Activated CD4-positive, CD25-positive, alpha-beta regulatory T cell treated with anti-CD3 and anti-CD28 coated beads, Interleukin-2, amount 50 U/mL, for 72 hours (primary cell): ENCODE measurements around the gene SNX24.
"Not testable (repeated sequence)": the region's sequence is repeated elsewhere in the genome, so short reads cannot be mapped to it uniquely, and the experiment has no call there.

ENCODE experiments used
- DNase-seq: peaks from one replicate; pipeline ENCODE4 v3.0.0; 2021

Gene SNX24, protein sequence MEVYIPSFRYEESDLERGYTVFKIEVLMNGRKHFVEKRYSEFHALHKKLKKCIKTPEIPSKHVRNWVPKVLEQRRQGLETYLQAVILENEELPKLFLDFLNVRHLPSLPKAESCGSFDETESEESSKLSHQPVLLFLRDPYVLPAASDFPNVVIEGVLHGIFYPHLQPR

DNA sequence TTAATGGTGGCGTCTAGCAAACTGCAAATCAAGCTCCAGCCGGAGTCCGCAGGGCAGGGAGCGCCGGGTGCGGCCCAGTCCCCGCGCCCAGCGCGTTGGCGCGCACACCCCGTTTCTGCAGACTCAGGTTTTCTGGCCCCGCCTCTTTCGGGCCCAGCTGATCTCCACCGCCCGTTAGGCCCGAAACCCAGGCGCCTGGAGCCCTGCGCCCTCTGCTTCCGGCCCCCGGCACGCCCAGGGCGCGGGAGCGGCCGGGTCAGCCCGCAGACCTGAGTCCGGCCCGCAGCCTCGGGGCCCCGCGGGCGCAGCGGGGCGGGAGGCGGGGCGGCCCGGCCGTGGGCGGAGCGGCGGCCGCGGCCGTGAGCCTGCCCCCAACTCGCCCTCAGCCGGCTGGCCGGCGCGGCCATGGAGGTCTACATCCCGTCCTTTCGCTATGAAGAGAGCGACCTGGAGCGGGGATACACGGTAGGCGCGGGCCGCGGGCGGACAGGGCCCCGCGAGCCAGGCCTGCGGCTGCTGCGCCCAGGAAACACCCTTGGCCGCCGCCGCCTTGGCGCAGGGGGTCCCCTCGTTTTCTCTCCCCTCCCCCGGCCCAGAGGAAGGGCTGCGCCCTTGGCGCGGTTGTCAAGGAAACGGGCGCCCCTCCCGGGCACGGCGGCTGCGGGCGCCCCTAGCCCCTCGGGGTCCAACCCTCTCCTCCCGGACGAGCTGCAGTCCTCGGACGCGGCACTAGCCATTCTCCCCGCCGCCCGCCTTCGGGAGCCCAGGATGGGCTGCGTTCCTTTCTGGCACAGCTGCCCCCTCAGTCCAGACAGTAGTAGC, at the start of gene SNX24:
SNX24 (plus strand) TSS at position 385 of the 822 bp plus-strand sequence; CDS start at position 406, 21 bp downstream.
- DNase-seq = peak; percentile 79

DNA sequence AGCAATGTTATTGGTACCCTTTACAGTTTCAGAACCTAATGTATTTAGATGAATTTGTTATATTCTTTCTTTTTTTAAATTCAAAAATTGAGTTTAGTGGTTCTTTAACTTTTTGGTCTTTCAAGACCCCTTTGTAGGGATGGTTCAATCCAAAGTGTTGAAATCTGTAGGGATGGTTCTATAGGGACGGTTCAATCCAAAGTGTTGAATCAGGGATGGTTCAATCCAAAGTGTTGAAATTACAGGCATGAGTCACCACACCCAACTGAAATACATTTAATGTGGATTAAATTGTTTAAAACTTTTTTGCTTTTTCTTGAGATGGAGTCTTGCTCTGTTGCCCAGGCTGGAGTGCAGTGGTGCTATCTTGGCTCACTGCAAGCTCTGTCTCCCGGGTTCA, 39.9 kb upstream of the SNX24 start:
- DNase-seq = no peak

DNA sequence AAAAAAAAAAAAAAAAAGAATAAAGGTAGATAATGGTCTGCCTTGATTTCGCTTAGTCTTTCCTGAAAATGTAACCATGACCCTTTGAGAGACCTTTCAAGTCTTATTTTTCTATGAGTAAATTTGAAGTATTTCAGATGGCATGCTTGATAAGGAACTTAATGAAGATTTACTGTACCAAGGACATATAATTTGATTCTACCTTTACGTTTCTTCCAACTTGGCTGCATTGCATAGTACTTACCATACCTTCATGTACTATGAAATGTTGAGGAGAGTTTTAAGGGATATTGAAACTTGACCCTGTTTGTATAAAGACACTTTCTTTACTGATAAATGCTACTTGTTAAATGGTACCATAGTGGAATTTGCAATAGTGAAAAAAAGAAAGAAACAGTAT, 35.0 kb upstream of the SNX24 start:
- no peak for DNase-seq

DNA sequence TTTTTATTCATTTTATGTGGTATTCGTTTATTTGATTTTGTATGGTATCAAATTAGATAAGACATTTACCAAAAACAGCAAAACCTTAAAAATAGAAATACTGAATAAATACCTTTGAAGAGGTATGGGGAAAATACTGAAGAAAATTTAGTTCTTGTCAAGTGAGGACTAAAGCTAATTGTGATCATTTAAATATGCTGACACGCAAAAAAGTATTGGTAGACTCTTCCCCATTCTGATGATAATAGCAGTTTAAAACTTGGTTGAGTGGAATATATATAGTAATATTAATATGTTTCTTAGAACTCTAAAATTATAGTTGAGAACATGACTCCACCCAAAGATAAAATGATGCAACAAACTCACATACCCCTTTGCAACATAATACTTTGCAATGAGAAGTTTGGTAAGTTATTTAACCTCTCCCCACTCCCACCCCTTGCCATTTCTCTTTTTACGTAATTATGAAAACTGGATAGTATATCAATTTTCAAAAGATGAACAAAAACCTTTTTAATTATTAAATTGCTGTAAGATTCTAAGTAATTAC, 30.1 kb upstream of the SNX24 start:
- DNase-seq = no peak

DNA sequence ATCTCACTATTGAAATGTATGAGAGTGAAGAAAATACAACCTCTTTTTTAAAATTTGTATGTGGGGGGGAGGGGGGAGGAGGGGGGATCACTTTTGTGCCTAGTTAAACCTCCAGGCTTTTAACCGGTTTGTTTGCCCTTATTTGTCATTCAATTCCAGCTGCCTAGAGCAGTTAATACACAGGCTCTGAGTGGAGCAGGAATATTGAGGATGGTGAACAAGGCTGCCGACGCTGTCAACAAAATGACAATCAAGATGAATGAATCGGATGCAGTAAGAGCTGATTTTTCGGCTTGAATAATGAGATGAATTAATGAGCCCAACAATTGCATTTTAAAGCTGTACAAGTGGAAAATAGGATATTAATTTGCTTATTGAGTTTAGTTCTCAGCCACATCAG, 28.7 kb upstream of the SNX24 start:
- no peak for DNase-seq

DNA sequence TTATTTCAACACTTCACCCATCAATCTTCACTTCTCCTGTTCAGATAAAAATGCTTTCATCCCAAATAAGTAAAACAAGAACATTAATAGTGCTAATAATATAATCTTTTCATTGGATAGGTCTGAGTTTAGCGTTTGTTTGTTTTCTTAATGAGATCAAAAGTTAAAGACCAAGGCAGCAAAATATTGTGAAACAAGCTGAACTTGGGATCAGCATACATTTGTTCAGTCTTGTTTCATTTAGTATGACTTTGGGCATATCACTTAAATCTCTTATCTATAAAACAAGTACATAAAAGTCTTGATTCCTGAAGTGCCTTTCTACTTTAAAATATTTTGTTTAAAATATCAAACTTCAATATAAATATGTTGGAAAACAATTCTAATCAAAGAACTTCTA, 13.4 kb upstream of the SNX24 start:
- no peak for DNase-seq

DNA sequence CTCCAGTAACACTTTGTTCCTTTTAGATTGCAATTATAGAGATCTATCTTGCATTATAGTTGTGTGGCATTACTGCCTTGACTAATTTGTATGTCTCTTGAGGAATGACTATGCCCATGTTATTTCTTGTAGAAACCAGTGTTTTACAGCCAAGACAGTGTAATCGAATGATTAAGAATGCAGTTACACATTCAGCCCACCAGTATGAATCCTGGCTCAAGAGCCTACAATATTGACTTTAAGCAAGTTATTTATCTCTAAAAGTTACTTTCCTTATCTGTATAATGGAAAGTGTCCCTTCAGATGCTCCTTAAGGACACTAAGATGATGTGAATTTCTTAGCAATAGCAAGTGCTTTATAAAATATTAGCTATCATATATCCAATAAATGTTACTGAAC, 9.7 kb upstream of the SNX24 start:
- no peak for DNase-seq

DNA sequence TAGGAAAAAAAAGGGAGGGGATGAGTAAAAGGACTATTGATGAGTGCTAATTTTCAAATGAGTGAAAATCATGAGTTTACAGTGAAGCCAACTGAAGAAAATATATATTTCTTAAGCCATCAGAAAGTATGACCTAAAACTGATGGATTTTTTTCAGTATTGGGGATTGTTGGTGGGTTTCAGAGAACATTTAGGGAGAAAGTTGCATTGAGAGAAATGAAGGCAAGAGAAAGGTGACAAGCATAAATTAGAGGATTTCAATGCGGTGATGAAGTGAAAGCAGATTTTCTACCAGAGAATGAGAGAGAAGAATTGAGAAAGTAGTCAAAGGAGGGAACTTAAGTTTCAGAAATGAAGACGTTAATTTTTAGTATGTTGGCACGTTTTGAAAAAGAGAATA, 8.5 kb upstream of the SNX24 start:
- DNase-seq = no peak

DNA sequence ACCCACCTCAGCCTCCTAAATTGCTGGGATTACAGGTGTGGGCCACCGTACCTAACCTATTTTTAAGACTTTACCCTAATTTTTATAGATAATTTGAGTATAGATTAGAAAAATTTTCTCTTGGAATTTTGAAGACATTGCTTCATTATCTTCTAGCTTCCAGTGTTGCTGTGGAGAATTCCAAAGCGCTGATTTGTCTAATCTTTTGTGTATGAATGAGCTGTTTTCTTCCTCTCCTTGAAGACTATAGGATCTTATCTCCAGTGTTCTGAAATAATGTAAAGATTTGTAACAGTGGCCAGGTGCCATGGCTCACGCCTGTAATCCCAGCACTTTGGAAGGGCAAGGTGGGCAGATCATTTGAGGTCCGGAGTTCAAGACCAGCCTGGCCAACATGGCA, 5.7 kb upstream of the SNX24 start:
- DNase-seq = no peak

DNA sequence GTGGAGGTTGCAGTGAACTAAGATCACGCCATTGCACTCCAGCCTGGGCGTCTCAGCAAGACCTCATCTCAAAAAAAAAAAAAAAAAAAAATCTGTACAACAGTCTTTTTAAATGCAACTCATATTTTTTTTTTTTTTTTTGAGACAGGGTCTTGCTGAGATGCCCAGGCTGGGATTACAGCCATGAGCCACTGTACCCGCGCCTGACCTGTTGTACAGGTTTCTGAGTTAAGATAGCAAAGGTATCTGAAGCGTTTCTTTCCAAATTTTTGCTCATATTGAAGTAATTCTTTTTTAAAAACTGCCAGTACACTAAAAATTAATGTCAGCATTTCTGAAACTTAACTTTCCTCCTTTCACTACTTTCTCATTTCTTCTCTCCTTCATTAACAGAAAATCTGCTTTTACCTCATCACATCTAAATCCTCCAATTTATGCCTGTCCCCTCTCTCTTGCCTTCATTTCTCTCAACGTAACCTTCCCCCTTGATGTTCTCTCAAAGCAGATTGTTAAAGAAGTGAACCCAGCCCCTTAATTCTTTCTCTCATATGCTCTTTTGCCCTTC, 3.3 kb upstream of the SNX24 start:
- no peak for DNase-seq

DNA sequence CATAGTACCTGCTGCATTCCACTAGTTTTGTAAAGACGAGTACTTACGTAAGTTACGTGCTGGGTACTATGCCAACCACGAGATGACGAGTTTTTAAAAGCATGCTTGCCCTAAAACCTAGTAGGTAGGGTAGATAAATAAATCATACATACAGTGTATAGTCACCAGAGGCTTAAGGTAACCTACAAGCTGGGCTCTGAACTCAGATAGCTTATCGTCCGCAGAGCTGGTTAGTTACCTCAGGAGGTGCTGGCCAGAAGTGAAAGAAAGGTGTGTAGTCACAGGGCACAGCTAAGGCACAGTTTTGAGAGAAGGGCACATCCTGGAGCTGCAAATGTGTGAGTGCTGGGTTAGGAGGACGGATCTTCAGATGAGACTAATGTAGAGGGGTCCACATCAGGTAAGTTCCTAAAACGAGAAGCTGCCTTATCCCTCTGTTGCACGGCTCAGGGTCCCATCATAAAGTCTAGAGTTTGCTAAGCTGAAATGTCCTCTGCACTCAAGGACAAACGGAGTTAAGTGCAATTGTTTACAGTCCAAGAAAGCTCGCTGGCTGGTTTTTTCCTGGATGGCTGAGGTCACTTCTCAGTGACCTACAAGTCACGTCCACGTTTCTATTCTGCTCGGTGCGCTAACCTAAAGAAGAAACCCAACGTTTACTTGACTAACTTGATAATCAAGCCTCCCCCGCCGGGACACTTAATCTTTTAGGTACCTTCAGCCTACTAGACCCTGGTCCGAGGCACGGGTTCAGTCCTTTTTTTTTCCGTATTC, 1.1 kb upstream of the SNX24 start:
- no peak for DNase-seq

DNA sequence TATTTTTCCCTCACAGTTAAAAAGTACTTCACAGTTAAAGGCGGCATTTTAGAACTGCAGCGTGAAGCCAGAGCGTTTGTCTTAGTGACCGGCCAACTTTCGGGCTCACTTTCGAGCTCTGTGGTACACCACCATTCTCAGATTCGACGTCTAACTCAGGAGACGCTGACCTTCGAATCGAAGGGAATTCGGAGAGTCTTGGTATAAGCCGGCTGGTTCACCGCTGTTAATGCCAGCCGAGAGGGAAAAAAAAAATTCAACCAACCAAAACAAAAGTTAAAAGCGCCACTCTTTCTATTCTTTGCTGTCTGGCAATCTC, 544 bp upstream of the SNX24 start:
- DNase-seq = no peak

DNA sequence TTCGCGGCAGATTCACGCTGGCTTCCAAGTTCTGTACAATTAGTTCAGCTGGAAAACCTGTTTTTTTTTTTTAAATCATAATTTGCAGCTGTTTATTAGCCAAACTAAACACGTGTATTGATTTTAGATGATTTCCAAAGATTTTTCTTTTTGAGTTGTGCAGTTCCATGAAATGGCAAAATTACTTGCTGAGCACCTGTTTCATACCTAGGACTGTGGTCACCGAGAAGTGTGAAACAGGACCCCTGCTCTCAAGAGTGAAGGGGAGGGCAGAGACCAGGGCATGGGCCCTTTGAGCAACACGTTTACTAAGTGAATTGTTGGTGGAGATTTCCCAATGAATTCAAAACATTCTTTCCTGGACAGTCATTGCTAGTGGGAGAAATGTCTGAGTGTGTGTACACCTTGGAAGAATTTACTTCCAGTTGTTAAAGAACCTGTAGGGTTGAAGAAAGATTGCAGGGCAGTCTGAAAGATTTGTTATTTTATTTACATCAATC, 688 bp downstream of the SNX24 start:
- DNase-seq = no peak

DNA sequence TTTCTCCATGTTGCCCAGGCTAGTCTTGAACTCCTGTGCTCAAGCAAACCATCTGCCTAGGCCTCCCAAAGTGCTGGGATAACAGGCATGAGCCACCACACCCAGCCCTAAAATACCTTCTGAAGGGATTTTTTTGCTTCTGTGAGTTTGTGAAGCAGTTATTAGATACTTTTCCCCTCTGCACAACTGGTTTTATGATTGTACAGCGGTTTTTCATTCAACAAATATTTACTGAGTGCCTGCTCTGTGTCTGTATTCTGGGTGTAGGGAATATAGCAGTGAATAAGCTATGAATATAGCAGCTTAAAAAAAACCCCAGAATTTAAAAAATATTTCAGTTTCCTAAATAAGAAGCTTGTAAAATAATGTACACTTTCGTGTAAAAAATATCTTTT, 2.3 kb downstream of the SNX24 start:
- DNase-seq = no peak

DNA sequence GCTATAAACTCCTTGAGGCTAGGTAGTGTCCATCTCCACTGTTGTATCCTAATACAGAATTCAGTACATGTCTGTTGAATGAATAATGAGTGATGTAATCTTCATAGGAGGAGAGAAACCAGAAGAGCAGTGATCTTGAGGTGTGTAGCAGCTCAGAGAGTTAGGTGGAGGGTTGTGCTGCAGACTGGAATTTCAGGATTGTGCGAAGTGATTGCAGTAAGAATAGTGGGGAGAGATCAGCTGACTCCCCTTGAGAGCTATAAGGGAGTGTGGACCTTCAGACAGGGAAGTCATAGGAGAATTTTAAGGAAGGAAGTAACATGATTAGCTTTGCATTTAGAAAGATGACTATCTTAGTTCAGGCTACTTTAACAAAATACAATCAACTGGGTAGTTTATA, 4.4 kb downstream of the SNX24 start:
- DNase-seq = no peak

DNA sequence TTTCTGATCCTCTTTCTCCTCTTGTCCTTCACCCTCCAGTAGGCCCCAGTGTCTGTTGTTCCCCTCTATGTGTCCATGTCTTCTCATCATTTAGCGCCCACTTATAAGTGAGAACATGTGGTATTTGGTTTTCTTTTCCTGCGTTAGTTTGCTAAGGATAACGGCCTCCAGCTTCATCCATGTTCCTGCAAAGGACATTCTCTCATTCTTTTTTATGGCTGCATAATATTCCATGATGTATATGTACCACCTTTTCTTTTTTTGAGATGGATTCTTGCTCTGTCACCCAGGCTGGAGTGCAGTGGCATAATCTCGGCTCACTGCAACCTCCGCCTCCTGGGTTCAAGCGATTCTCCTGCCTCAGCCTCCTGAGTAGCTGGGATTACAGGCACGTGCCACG, 12.1 kb downstream of the SNX24 start:
- DNase-seq = not testable (repeated sequence)

DNA sequence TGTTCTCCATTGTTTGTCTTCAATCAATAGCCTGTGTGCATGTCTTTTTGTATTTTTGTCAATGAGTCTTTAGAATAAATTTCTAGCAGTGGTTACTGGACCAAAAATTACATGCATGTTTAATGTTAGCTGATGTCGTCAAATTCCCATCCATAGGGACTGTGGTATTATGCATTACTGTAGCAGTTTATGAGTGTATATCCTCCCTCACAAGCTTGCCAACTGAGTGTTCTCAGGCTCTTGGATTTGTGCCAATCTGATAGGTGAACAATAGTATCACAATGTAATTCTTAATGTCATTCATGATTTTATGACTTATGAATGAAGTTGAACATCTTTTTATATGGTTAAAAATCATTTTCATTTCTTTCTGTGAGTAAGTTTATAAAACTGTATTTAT, 13.0 kb downstream of the SNX24 start:
- no peak for DNase-seq

DNA sequence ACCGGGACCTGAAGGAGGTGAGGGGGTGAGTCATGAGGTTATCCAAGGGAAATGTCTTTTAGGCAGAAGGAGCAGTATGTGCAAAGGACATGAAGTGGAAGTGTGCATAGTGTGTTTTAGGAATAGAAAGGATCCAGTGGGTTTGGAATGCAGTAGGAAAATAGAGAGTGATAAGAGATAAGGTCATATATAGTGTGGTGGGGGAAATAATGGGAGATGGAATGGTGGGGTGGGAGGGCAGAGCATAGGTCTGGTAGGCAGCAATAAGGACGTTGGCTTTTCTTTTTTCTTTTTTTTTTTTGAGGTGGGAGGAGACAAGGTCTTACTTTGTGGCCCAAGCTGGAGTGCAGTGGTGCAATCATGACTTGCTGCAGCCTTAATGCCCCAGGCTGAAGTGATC, 17.8 kb downstream of the SNX24 start:
- DNase-seq = no peak

DNA sequence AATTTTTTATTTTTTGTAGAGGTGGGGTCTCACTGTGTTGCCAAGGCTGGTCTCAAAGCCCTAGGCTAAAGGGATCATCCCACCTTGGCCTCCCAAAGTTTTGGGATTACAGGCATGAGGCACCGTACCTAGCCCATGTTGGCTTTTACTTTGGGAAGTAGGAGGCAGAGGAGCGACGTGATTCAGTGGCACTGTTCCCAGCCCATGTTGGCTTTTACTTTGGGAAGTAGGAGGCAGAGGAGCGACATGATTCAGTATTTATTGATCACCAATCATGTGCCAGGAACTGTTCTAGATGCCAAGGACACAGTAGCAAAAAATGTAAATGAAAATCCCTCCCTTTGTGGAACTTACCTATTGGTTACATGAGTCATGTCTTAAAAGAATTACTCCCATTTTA, 18.3 kb downstream of the SNX24 start:
- DNase-seq = no peak

DNA sequence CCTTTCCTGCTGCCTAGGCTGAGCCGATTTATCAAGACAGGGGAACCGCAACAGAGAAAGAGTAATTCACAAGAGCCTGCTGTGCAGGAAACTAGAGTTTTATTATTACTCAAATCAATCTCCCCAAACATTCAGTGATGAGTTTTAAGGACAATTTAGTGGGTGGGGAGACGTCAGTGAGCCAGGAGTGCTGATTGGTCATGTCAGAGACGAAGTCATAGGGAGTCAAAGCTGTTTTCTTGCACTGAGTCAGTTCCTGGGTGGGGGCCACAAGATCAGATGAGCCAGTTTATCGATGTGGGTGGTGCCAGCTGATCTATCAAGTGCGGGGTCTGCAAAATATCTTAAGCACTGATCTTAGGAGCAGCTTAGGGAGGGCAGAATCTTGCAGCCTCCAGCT, 19.0 kb downstream of the SNX24 start:
- no peak for DNase-seq

DNA sequence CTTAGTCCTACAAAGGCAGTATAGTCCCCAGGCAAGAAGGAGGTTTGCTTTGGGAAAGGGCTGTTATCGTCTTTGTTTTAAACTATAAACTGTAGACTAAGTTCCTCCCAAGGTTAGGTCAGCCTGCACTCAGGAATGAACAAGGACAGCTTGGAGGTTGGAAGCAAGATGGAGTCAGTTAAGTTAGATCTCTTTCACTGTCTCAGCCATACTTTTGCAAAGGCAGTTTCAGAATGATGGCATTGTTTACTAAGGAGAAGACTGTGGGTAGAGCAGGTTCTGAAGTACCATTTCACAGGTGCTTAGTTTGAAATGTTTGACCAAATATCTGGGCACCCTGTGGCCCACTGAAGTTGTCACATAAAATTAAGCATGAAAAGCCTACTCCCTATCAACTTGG, 19.4 kb downstream of the SNX24 start:
- no peak for DNase-seq

DNA sequence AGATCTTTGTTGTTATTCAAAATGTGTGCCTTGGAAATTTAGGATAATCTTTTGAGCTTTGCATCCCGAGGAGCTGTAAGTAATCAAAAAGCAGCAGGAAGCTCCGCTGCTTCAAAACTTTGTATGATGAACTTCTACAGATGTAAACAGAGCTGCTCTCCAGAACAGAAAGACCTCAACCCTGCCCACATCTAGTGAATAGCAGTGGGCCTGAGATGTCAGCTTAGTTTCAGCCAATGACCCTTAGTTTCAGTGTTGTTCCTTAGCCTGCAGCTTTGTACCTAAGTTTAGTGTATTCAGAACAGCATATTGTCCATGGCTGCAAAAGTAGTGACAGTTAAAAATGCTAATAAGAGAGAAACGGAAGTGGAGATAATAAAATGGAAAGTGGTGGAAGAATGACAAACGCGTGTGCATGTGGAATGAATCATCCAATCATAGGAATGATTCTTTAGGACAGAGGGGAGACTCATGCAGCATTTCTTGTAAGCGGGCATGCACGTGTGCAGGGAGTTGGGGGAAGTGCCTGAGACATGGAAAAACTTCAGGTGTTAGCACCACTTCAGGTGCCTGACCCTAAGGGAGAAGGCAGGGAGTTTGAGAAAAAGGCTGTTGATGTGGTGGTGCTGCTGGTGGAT, 24.9 kb downstream of the SNX24 start:
- no peak for DNase-seq

DNA sequence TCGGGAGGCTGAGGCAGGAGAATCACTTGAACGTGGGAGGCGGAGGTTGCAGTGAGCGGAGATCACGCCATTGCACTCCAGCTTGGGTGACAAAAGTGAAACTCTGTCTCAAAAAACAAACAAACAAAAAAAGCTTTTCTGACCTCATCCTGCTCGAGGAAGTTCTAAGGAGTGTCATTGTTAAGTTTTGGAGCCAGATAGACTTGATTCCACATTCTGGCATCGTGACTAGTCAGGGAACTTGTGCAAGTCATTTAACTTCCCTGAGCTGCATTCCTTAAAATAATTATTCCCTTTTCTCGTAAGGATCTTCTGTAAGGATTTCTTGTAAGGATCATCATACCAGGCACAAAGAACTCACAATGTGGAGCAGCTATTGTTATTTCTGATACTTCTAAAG, 26.2 kb downstream of the SNX24 start:
- DNase-seq = no peak
